Measurements from ENCODE around the gene KCNIP1. TPM values are rescaled to one million over a fixed set of nuclear protein-coding genes. Genes with fewer than 3 reads are reported as not detected.

KCNIP1 gene
- total RNA-seq, 1 donor from 2014 or later: 0.45 TPM

GRCh38 chr5:170538096-170538465 is 34.3 kb downstream of the KCNIP1 start:
- no peak for TF ChIP-seq EZH2 (IDR thresholded peaks at IDR 0.05; ENCODE audit: insufficient read depth, low read length)
- no peak for TF ChIP-seq CTCF (IDR thresholded peaks at IDR 0.05; ENCODE audit: insufficient read depth, low read depth, low read length)
- FAIRE-seq: no peak
- H3K27ac Mint-ChIP-seq (ENCODE audit: unreplicated experiment): no peak overlapping the region

GRCh38 chr5:170538696-170539586 is 35.1 kb downstream of the KCNIP1 start:
- no peak overlapping the region for H3K27ac ChIP-seq (ENCODE audit: low read depth, low read length)
- DNase-seq (ENCODE audit: low read depth): no peak

More at GRCh38 chr5:170538096-170538465, 34.3 kb downstream of the KCNIP1 start:
- H4K20me1 ChIP-seq (ENCODE audit: insufficient read depth, low read length): no peaks in the 10 kb centered on the region
- Mint-ChIP-seq H3K4me3 (ENCODE audit: unreplicated experiment) (no peak overlapping the region), H3K27me3 (ENCODE audit: low read depth, unreplicated experiment) (peaks cover 51% of the 10 kb centered on the region), H3K4me1 (ENCODE audit: low read depth, unreplicated experiment) (peaks cover 4% of the 10 kb centered on the region), H3K36me3 (ENCODE audit: low read depth, unreplicated experiment) (no peaks in the 10 kb centered on the region), H3K9me3 (ENCODE audit: unreplicated experiment) (no peaks in the 10 kb centered on the region)
- H3K36me3 ChIP-seq (ENCODE audit: insufficient read depth, low read length): no peaks in the 10 kb centered on the region
- no peak for DNase-seq (ENCODE audit: low read depth)
- H3K4me1 ChIP-seq (ENCODE audit: insufficient read depth, low read length): no peaks in the 10 kb centered on the region
- no peaks in the 10 kb centered on the region for H3K9me3 ChIP-seq (ENCODE audit: insufficient read depth, low read depth, low read length)
- H3K9ac ChIP-seq (ENCODE audit: low read length): no peak overlapping the region
- peaks cover 6% of the 10 kb centered on the region for H3K27me3 ChIP-seq (ENCODE audit: insufficient read depth, low read length)
- H3K27ac ChIP-seq (ENCODE audit: low read depth, low read length): no peak overlapping the region
- H3K4me2 ChIP-seq (ENCODE audit: low read length): no peak overlapping the region
- H2AFZ ChIP-seq (ENCODE audit: low read depth, low read length): no peak overlapping the region
- no peak overlapping the region for H3K4me3 ChIP-seq (ENCODE audit: insufficient read depth, low read depth, low read length)
- H3K79me2 ChIP-seq (ENCODE audit: insufficient read depth, low read length): no peaks in the 10 kb centered on the region

GRCh38 chr5:170540271-170540670 is 36.5 kb downstream of the KCNIP1 start:
- Mint-ChIP-seq H3K36me3 (ENCODE audit: low read depth, unreplicated experiment) (no peaks in the 10 kb centered on the region), H3K27me3 (ENCODE audit: low read depth, unreplicated experiment) (peaks cover 38% of the 10 kb centered on the region), H3K9me3 (ENCODE audit: unreplicated experiment) (peaks cover 5% of the 10 kb centered on the region), H3K4me1 (ENCODE audit: low read depth, unreplicated experiment) (peaks cover 4% of the 10 kb centered on the region), H3K4me3 (ENCODE audit: unreplicated experiment) (no peak overlapping the region), H3K27ac (ENCODE audit: unreplicated experiment) (no peak overlapping the region)
- Histone ChIP-seq H3K79me2 (ENCODE audit: insufficient read depth, low read length) (no peaks in the 10 kb centered on the region), H3K36me3 (ENCODE audit: insufficient read depth, low read length) (no peaks in the 10 kb centered on the region), H4K20me1 (ENCODE audit: insufficient read depth, low read length) (no peaks in the 10 kb centered on the region), H3K4me3 (ENCODE audit: insufficient read depth, low read depth, low read length) (no peak overlapping the region), H3K4me1 (ENCODE audit: insufficient read depth, low read length) (no peaks in the 10 kb centered on the region), H3K9me3 (ENCODE audit: insufficient read depth, low read depth, low read length) (no peaks in the 10 kb centered on the region), H2AFZ (ENCODE audit: low read depth, low read length) (no peak overlapping the region), H3K4me2 (ENCODE audit: low read length) (no peak overlapping the region), H3K9ac (ENCODE audit: low read length) (no peak overlapping the region), H3K27ac (ENCODE audit: low read depth, low read length) (no peak overlapping the region), H3K27me3 (ENCODE audit: insufficient read depth, low read length) (peaks cover 6% of the 10 kb centered on the region)
- no peak for FAIRE-seq
- TF ChIP-seq CTCF (IDR thresholded peaks at IDR 0.05; ENCODE audit: insufficient read depth, low read depth, low read length): no peak
- DNase-seq (ENCODE audit: low read depth): no peak

More at GRCh38 chr5:170538696-170539586, 35.1 kb downstream of the KCNIP1 start:
- Mint-ChIP-seq H3K4me3 (ENCODE audit: unreplicated experiment) (no peak overlapping the region), H3K27me3 (ENCODE audit: low read depth, unreplicated experiment) (peaks cover 46% of the 10 kb centered on the region), H3K4me1 (ENCODE audit: low read depth, unreplicated experiment) (peaks cover 4% of the 10 kb centered on the region), H3K27ac (ENCODE audit: unreplicated experiment) (no peak overlapping the region), H3K36me3 (ENCODE audit: low read depth, unreplicated experiment) (no peaks in the 10 kb centered on the region), H3K9me3 (ENCODE audit: unreplicated experiment) (no peaks in the 10 kb centered on the region)
- no peak overlapping the region for H2AFZ ChIP-seq (ENCODE audit: low read depth, low read length)
- no peak overlapping the region for H3K4me2 ChIP-seq (ENCODE audit: low read length)
- no peaks in the 10 kb centered on the region for H3K36me3 ChIP-seq (ENCODE audit: insufficient read depth, low read length)
- H3K9me3 ChIP-seq (ENCODE audit: insufficient read depth, low read depth, low read length): no peaks in the 10 kb centered on the region
- no peaks in the 10 kb centered on the region for H4K20me1 ChIP-seq (ENCODE audit: insufficient read depth, low read length)
- FAIRE-seq: no peak
- peaks cover 6% of the 10 kb centered on the region for H3K27me3 ChIP-seq (ENCODE audit: insufficient read depth, low read length)
- TF ChIP-seq EZH2 (IDR thresholded peaks at IDR 0.05; ENCODE audit: insufficient read depth, low read length): no peak
- no peaks in the 10 kb centered on the region for H3K79me2 ChIP-seq (ENCODE audit: insufficient read depth, low read length)
- no peak overlapping the region for H3K4me3 ChIP-seq (ENCODE audit: insufficient read depth, low read depth, low read length)
- H3K9ac ChIP-seq (ENCODE audit: low read length): no peak overlapping the region
- H3K4me1 ChIP-seq (ENCODE audit: insufficient read depth, low read length): no peaks in the 10 kb centered on the region
